GM12873 (cell line): ENCODE results near the gene FBXO11.

Experiments used
- CTCF ChIP-seq: IDR thresholded peaks from 2 replicates; pipeline ENCODE4 v1.5.1; 2012; ENCODE audit warnings: low read depth, mild to moderate bottlenecking, moderate library complexity, low read length, control low read depth; ENCODE audit not compliant: insufficient read depth; ENCODE audit errors: missing control alignments

The FBXO11 gene

GRCh38 chr2:47785986-47786385 lies 120.3 kb downstream of the FBXO11 start:
- TF ChIP-seq CTCF: no peak

- no peak for TF ChIP-seq CTCF
Measured at GRCh38 chr2:47784352-47784851, 121.9 kb downstream of the FBXO11 start.

- TF ChIP-seq CTCF: peak; percentile 12
Measured at GRCh38 chr2:47783486-47784351, 122.6 kb downstream of the FBXO11 start.

GRCh38 chr2:47782671-47783485 lies 123.4 kb downstream of the FBXO11 start, which contains the start of gene MSH6:
Gene MSH6, plus strand, starts transcription at chr2:47783145. Its CDS starts 89 bp downstream, at chr2:47783234.
- TF ChIP-seq CTCF: no peak

- no peak for TF ChIP-seq CTCF
Measured at GRCh38 chr2:47782381-47782670, 124.0 kb downstream of the FBXO11 start.

GRCh38 chr2:47779426-47779790 lies 126.9 kb downstream of the FBXO11 start:
- TF ChIP-seq CTCF: no peak
